Activated CD4-positive, alpha-beta T cell treated with anti-CD3 and anti-CD28 coated beads for 4 hours (primary cell): Measurements from ENCODE around the gene DLG3.

Experiments used
- DNase-seq, 2 donors: peaks; one replicate each; pipeline ENCODE4 v3.0.0-alpha.2; 2020

DLG3 gene

DNA sequence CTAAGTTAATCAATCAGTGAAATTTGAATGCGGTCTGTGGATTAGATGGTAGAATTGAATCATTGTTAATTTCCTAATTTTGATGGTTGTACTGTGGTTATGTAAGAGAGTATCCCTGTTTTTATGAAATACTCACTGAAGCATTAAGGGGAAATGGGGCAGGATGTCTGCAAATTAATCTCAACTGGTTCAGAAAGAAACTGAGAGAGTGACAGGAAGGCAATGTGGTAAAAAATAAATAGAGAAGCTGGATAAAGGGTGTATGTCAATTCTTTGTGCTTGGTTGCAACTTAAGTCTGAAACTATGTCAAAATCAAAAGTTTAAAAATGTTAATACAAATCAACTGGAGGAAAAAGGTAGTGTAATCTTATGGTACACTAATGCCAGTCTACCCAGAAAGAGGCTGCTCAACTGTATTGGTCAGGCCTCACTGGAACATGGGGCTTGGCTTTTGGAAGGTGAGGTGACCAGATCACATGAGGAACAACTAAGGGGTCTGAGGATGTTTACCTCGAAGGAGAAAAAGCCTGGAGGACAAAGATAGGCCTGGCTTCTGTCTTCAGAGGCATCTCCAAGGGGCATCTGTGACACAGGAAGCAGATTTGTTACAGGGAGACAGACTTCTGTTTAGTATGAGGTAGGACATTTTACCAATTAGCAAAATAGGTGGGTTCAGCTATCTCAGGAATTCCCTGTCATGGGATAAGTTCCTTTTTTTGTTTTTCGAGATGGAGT lies 83.1 kb downstream of the DLG3 start:
- no peak for DNase-seq

DNA sequence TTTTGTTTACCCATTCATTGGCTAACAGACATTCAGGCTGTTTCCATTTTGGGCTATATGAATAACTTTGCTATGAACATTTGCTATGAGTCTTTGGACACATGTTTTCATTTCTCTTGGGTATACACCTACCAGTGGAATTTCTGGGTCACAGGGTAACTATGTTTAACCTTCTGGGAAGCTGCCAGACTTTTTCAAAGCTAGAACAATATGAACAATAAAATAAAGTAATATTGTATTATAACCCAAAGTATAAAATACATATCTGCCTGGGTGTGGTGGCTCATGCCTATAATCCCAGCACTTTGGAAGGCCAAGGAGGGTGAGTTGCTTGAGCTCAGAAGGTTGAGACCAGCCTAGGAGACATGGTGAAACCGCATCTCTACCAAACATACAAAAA lies 90.6 kb downstream of the DLG3 start:
- no peak for DNase-seq

DNA sequence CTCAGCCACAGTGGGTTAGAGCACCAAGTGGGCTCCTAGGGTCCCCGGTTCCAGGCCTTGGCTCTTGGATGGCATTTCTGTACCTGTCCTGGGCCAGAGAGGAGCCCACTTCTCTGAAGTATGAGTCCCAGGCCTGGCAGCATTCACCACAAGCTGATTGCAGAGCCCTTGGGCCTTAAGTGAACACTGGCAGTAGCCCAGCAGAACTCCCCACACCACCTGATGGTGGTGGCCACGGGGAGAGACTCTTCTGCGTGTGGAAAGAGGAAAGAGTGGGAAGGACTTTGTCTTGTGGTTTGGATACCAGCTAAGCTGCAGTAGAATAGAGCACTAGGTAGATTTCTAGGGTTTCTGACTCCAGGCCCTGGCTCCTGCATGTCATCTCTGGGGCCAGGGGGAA lies 104.8 kb downstream of the DLG3 start:
- DNase-seq: no peak

DNA sequence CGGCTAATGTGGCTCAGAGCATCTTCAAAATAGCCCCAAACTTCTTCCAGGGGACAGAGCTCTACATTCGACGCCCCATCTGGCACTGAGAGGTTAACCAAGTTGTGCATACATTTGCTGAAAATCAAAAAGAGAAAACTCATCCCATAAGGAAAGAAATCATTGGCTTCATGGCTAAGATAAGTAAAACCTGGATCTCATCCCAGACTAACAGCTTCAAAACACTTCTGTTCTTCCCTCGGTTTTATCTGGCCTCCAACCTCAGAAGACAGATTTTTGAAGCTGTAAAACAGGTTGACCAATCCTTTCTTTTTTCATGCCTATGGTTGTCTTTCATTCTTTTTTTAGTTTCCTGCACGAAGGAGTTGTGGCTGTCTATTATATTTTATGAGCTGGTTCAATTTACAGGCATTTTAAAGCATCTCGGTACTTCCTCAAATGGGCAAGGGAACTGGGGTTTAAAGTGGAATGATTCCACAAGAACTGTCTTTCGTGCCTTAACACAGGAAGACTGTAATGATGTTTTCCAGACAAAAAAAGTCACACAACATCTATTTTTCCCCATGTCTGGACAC lies 107.6 kb downstream of the DLG3 start:
- no peak for DNase-seq

DNA sequence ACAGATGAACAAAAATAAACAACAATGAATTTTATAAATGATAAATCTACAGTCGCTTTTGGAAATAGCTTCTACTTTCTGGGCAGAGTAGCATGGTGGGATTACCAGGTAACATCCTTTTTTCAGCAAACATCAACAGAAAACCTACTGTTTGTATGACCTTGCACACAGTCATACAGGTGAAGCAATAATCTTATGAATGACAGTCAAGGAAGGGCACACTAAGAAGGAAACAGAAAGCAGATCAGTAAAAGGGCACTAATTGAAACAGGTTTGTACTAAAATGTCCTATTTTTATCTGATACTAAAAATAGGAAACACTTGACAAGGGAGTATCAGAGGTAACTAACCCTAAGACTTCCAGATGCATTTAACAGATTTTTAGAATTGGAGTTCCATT lies 108.9 kb downstream of the DLG3 start:
- no peak for DNase-seq

DNA sequence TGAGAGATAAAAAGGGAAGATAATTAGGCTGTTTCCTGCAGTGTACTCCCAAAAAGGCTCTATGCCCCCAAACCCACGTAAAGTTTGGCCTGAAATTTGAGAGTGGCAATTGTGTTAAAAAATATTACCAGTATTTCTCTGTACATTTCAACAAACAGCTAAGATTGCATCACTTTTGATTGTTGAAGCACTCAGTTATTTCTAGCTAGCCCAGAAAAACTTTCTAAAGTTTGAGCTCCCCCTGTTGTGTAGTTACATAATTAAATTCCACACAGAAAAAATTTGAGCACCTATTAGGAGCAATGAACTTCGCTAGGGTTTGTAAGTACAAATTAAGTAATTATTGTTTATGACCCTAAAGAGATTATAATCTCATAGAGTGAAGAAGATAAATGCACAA lies 109.4 kb downstream of the DLG3 start:
- no peak for DNase-seq

DNA sequence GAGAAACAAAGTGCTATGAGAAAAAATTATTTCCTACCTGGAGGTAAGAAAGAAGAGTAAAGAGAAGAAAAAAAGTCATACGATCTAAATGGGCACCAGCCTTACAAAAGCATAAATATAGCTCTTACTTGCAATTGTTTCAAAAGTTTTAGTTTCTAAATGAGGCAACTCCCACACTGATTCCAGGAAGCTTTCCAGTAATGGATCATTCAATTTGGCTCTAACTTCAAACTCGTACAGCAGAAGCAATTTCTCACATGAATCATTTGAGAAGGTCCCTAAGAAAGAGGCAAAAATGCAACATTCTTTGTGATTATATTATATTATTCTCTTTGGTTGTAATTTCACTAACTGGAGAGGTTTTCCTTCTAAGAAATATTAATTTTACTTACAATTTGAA lies 109.9 kb downstream of the DLG3 start:
- no peak for DNase-seq

DNA sequence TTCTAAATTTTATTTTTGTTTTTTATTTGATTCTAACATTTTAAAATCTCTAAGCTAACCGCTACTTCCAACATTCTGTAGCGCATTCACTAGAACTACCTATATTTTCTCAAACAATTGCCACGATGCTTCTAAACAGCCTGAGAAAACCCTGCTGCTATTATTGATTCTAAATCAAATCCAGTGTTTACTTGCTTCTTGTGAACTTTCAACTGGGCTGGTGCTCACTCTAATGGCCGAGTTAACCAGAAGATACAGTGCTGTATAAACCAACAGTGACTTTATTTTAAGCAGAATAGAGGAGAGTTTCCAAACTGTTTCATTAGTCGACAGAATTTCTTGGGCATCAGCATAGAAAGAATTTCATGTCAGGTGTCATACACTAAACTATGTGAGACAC lies 110.3 kb downstream of the DLG3 start:
- DNase-seq: no peak
